HCT116 (cell line): ENCODE data around the gene IL17RB. TPM values are rescaled to one million over a fixed set of nuclear protein-coding genes. Genes with fewer than 3 reads are reported as not detected.

Experiments used
- ATAC-seq: fragments of 200-7000 bp; cut with Tn5 transposase; 2 replicates; pipeline ENCODE4 v1.9.1; 2020; ENCODE audit warnings: mild to moderate bottlenecking, moderate library complexity
- BruUV-seq: library from RNA; stranded (reverse); fragments of 400-500 nt; replicated peaks from 2 replicates; lab custom pipeline; 2021; lab: Mats Ljungman, UMichigan
- CTCF ChIA-PET: fragments of 300-600 bp; sonication (Branson Sonifier 250); formaldehyde crosslinking; loops from one replicate; lab custom pipeline; 2021; ENCODE audit warnings: antibody characterized with exemption; lab: Charles Lee
- POLR2A ChIA-PET: fragments of 300-600, 350-600 bp; sonication (Branson Sonifier 250); formaldehyde crosslinking; loops from one replicate; lab custom pipeline; 2021; ENCODE audit warnings: antibody characterized with exemption; lab: Charles Lee
- RAD21 ChIA-PET, 2 experiments: fragments of 300-600 bp; sonication (Branson Sonifier 250); formaldehyde crosslinking; loops; one replicate each; lab custom pipeline; 2023; ENCODE audit warnings: low total read pairs in 2 of 2; ENCODE audit not compliant: uncharacterized antibody in 2 of 2, unreplicated experiment in 2 of 2, low non-redundant PET in 1 of 2; lab: Charles Lee
- DNase-seq: peaks from one replicate; pipeline ENCODE4 v3.0.0-alpha.2; 2010; ENCODE audit warnings: low read depth, low spot score
- H2AFZ ChIP-seq: fragments of 200-600 bp; shearing (Covaris generic), sonication (generic); 2 replicates; pipeline ENCODE4 v1.6.1; 2017; ENCODE audit warnings: low read depth, mixed run types, mixed read lengths, antibody characterized with exemption, low read length; ENCODE audit not compliant: poor library complexity, severe bottlenecking
- H3K27ac ChIP-seq: 2 replicates; pipeline ENCODE4 v1.5.1; 2012; ENCODE audit warnings: low read depth, low read length
- H3K27me3 ChIP-seq: fragments of 200-600 bp; sonication (generic); 2 replicates; pipeline ENCODE4 v1.6.1; 2016; ENCODE audit warnings: mixed run types, low read length, mixed read lengths; ENCODE audit not compliant: insufficient read depth
- H3K36me3 ChIP-seq, 2 experiments: fragments of 200-500 bp in 1 of 2; fragments of 200-600 bp in 1 of 2; sonication (Bioruptor generic) in 1 of 2; sonication (generic) in 1 of 2; 2 replicates each; pipeline versions ENCODE4 v1.5.1 to v1.6.1; 2014 to 2016; ENCODE audit warnings: low read length in 2 of 2, inconsistent platforms in 1 of 2, mixed read lengths in 1 of 2, mixed run types in 1 of 2; ENCODE audit not compliant: insufficient read depth in 2 of 2, control insufficient read depth in 1 of 2
- H3K4me1 ChIP-seq, 2 experiments: fragments of 200-600 bp in 1 of 2; sonication (generic) in 1 of 2; 2 replicates each; pipeline versions ENCODE4 v1.5.1 to v1.6.1; 2012 to 2017; ENCODE audit warnings: low read length in 2 of 2, inconsistent platforms in 1 of 2, mild to moderate bottlenecking in 1 of 2, mixed read lengths in 1 of 2, mixed run types in 1 of 2, moderate library complexity in 1 of 2; ENCODE audit not compliant: insufficient read depth in 2 of 2, control insufficient read depth in 1 of 2
- H3K4me2 ChIP-seq: fragments of 200-600 bp; sonication (generic); 2 replicates; pipeline ENCODE4 v1.6.1; 2017; ENCODE audit warnings: mixed run types, low read length, mixed read lengths
- H3K4me3 ChIP-seq, 2 experiments: fragments of 200-600 bp in 1 of 2; sonication (generic) in 1 of 2; replicated peaks in 1 of 2; 2 replicates each; pipeline ENCODE4 v1.5.1; 2011 to 2016; ENCODE audit warnings: low read length in 2 of 2, control low read depth in 1 of 2, low read depth in 1 of 2, mild to moderate bottlenecking in 1 of 2, mixed read lengths in 1 of 2, mixed run types in 1 of 2
- H3K79me2 ChIP-seq: fragments of 200-600 bp; sonication (generic); 2 replicates; pipeline ENCODE4 v1.6.1; 2017; ENCODE audit warnings: mild to moderate bottlenecking, mixed run types, low read length, moderate library complexity, mixed read lengths; ENCODE audit not compliant: insufficient read depth
- H3K9ac ChIP-seq: fragments of 200-600 bp; sonication (generic); 2 replicates; pipeline ENCODE4 v1.6.1; 2016; ENCODE audit warnings: low read length, mixed read lengths
- H3K9me2 ChIP-seq: fragments of 200-600 bp; sonication (generic), shearing (Covaris generic); 2 replicates; pipeline ENCODE4 v1.6.1; 2017; ENCODE audit warnings: mixed run types, mild to moderate bottlenecking, moderate library complexity; ENCODE audit not compliant: insufficient read depth
- H3K9me3 ChIP-seq, 2 experiments: fragments of 200-500 bp in 1 of 2; fragments of 200-600 bp in 1 of 2; sonication (Bioruptor generic) in 1 of 2; sonication (generic) in 1 of 2; 2 replicates each; pipeline ENCODE4 v1.6.1; 2014 to 2017; ENCODE audit warnings: low read length in 2 of 2, mixed read lengths in 2 of 2, inconsistent platforms in 1 of 2, low read depth in 1 of 2, mild to moderate bottlenecking in 1 of 2, mixed run types in 1 of 2, moderate library complexity in 1 of 2; ENCODE audit not compliant: control insufficient read depth in 1 of 2, insufficient read depth in 1 of 2
- H4K20me1 ChIP-seq: fragments of 200-600 bp; sonication (generic), shearing (Covaris generic); 2 replicates; pipeline ENCODE4 v1.6.1; 2017; ENCODE audit warnings: mixed run types, mild to moderate bottlenecking, moderate library complexity; ENCODE audit not compliant: insufficient read depth
- ATF3 ChIP-seq: IDR thresholded peaks from 2 replicates; pipeline ENCODE4 v1.6.1; 2012
- CBX3 ChIP-seq: IDR thresholded peaks from 2 replicates; pipeline ENCODE4 v1.6.1; 2012; ENCODE audit warnings: low read depth
- CEBPB ChIP-seq: IDR thresholded peaks from 2 replicates; pipeline ENCODE4 v1.6.1; 2012; ENCODE audit warnings: low read depth
- ELF1 ChIP-seq: IDR thresholded peaks from 2 replicates; pipeline ENCODE4 v1.6.1; 2012; ENCODE audit warnings: low read depth, borderline replicate concordance
- EZH2phosphoT487 ChIP-seq: fragments of 200-600 bp; IDR thresholded peaks from 2 replicates; pipeline ENCODE4 v1.6.1; 2018; ENCODE audit warnings: antibody characterized with exemption, borderline replicate concordance
- JUND ChIP-seq: IDR thresholded peaks from 2 replicates; pipeline ENCODE4 v1.6.1; 2012
- POLR2AphosphoS5 ChIP-seq: IDR thresholded peaks from 2 replicates; pipeline ENCODE4 v1.6.1; 2011; ENCODE audit warnings: mild to moderate bottlenecking, low read depth, low read length, moderate library complexity
- SP1 ChIP-seq: IDR thresholded peaks from 2 replicates; pipeline ENCODE4 v1.6.1; 2012; ENCODE audit warnings: low read depth
- SRF ChIP-seq: IDR thresholded peaks from 2 replicates; pipeline ENCODE4 v1.6.1; 2012; ENCODE audit warnings: low read depth
- TCF7L2 ChIP-seq: IDR thresholded peaks from 2 replicates; pipeline ENCODE4 v1.7.0; 2011; ENCODE audit warnings: borderline replicate concordance, inconsistent platforms; ENCODE audit not compliant: insufficient read depth, insufficient read length; ENCODE audit errors: extremely low read depth
- YY1 ChIP-seq: IDR thresholded peaks from 2 replicates; pipeline ENCODE4 v1.6.1; 2011; ENCODE audit warnings: low read length, low read depth, moderate library complexity, mild to moderate bottlenecking; ENCODE audit not compliant: insufficient replicate concordance; ENCODE audit errors: extremely low read depth
- ZBTB33 ChIP-seq: IDR thresholded peaks from 2 replicates; pipeline ENCODE4 v1.6.1; 2011; ENCODE audit warnings: mild to moderate bottlenecking, low read length, moderate library complexity; ENCODE audit not compliant: insufficient replicate concordance; ENCODE audit errors: extremely low read depth
- ZFX ChIP-seq: fragments of 450-650 bp; IDR thresholded peaks from 2 replicates; pipeline ENCODE4 v1.6.1; 2017
- intact Hi-C: fragments of 100-400 bp; cut with micrococcal nuclease; formaldehyde crosslinking; loops from 2 replicates; pipeline ENCODE4 v1.10.0; 2022
- total RNA-seq: library from RNA; stranded (reverse); gene quantifications from one replicate; pipeline ENCODE4 v1.2.1, GENCODE V29; 2021; ENCODE audit not compliant: unreplicated experiment
- TF ChIP-seq, protein P1 (sequence below), 3 experiments: fragments of 200-600 bp in 1 of 3; sonication (generic) in 1 of 3; IDR thresholded peaks in 2 of 3; conservative IDR thresholded peaks in 1 of 3; 2 replicates each; pipeline ENCODE4 v1.5.1; 2012 to 2017; ENCODE audit warnings: low read depth in 2 of 3, low read length in 2 of 3, antibody characterized with exemption in 1 of 3, borderline replicate concordance in 1 of 3, control low read depth in 1 of 3, mild to moderate bottlenecking in 1 of 3, mixed read lengths in 1 of 3, mixed run types in 1 of 3, moderate library complexity in 1 of 3; ENCODE audit not compliant: insufficient read depth in 1 of 3

The IL17RB gene
- total RNA-seq, 1 experiment from 2014 or later = 8.3 TPM

DNA sequence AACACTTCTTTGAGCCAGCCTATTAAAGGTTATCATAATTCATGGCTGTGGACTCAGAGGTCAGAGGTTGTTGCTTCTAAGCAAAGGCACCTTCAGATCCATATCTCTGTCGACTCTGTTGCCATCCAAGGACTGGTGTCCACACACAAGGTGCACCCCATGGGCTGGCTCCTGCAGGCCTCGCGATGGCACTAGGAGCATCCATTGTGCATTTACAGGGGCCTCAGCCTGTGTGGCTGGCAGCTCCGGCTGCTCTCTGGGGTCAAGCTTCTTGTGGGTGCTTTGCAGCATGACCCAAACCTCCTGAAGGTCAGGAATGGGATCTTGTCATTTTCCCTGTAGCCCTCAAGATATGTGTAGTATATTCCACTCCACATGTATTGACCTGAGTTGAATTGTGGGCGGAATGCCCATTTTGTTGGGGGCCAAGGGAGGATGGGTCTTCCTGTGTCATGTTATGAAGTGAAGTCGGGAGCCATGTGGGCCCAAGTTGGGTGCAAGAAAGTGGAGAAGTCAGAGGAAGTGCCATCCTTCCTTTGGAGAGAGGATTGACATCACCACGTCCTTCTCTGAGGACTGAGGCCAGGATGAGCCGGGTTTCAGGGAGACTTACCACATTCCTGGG is 44.0 kb upstream of the IL17RB start:
- Histone ChIP-seq H3K4me3 (no peak overlapping the region), H3K9ac (no peak overlapping the region), H3K36me3 (no peaks in the 10 kb centered on the region), H3K9me2 (no peaks in the 10 kb centered on the region), H3K4me1 (peaks cover 12 to 26% of the 10 kb centered on the region in 2 experiments), H3K27me3 (no peaks in the 10 kb centered on the region), H3K9me3 (no peaks in the 10 kb centered on the region), H3K4me2 (no peak overlapping the region), H4K20me1 (no peaks in the 10 kb centered on the region), H3K79me2 (no peaks in the 10 kb centered on the region), H3K27ac (no peak overlapping the region), H2AFZ (no peak overlapping the region)
- ChIA-PET CTCF (no interaction called here), POLR2A (no interaction called here), RAD21 (no interaction called here)
- intact Hi-C loops = no loop called here
- ATAC-seq = no peak
- BruUV-seq = no TSS peak
- DNase-seq = no peak
- TF ChIP-seq EZH2phosphoT487 = no peak
- no peak for TF ChIP-seq POLR2AphosphoS5
- no peak for TF ChIP-seq YY1
- no peak for TF ChIP-seq CEBPB
- TF ChIP-seq TCF7L2 = no peak
- no peak for TF ChIP-seq JUND
- no peak for TF ChIP-seq SP1
- no peak for TF ChIP-seq ELF1
- TF ChIP-seq ZBTB33 = no peak
- TF ChIP-seq, protein P1, sequence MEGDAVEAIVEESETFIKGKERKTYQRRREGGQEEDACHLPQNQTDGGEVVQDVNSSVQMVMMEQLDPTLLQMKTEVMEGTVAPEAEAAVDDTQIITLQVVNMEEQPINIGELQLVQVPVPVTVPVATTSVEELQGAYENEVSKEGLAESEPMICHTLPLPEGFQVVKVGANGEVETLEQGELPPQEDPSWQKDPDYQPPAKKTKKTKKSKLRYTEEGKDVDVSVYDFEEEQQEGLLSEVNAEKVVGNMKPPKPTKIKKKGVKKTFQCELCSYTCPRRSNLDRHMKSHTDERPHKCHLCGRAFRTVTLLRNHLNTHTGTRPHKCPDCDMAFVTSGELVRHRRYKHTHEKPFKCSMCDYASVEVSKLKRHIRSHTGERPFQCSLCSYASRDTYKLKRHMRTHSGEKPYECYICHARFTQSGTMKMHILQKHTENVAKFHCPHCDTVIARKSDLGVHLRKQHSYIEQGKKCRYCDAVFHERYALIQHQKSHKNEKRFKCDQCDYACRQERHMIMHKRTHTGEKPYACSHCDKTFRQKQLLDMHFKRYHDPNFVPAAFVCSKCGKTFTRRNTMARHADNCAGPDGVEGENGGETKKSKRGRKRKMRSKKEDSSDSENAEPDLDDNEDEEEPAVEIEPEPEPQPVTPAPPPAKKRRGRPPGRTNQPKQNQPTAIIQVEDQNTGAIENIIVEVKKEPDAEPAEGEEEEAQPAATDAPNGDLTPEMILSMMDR (IDR thresholded peaks at IDR 0.05 in 2 of 3, conservative IDR thresholded peaks at IDR 0.05 in 1 of 3; ENCODE audit: borderline replicate concordance in 1 of 3, insufficient read depth in 1 of 3, low read depth in 2 of 3, low read length in 2 of 3) = no peak
- TF ChIP-seq ZFX = no peak
- TF ChIP-seq ATF3 = no peak
- TF ChIP-seq SRF = no peak
- TF ChIP-seq CBX3 = no peak
